Mucosa of descending colon (tissue), 3 donors: ENCODE data around the gene MFF. TPM values are rescaled to one million over a fixed set of nuclear protein-coding genes. Genes with fewer than 3 reads are reported as not detected.

ENCODE experiments used
- ATAC-seq: fragments of 200-7000 bp; cut with Tn5 transposase; one replicate; pipeline ENCODE4 v1.9.1; 2020; ENCODE audit warnings: mild to moderate bottlenecking, moderate library complexity
- DNase-seq, 3 donors: peaks; one replicate each; pipeline ENCODE4 v3.0.0-alpha.2; 2020
- H3K36me3 ChIP-seq: fragments of 200-600 bp; one replicate; pipeline ENCODE4 v1.8.0; 2021; ENCODE audit warnings: low read depth, mild to moderate bottlenecking
- H3K4me1 ChIP-seq: fragments of 200-600 bp; one replicate; pipeline ENCODE4 v1.8.0; 2021; ENCODE audit warnings: low read depth, mild to moderate bottlenecking
- H3K4me3 ChIP-seq: fragments of 200-600 bp; one replicate; pipeline ENCODE4 v1.8.0; 2021; ENCODE audit warnings: mild to moderate bottlenecking
- H3K9me3 ChIP-seq: fragments of 200-600 bp; one replicate; pipeline ENCODE4 v1.8.0; 2021; ENCODE audit warnings: mild to moderate bottlenecking
- intact Hi-C, 2 donors: fragments of 100-400 bp; cut with DNase I in 1 of 2; cut with micrococcal nuclease in 1 of 2; formaldehyde crosslinking; loops; one replicate each; pipeline versions ENCODE4 v1.11.0 to v1.11.1; 2022; cut with DNase I, micrococcal nuclease
- total RNA-seq, 3 donors: library from RNA; stranded (reverse); fragmentation: NEBNext Ultra II Directional in 2 of 3; extraction: Animal tissue kit (Norgen Biotek cat#: 25700) in 2 of 3; gene quantifications; one replicate each; pipeline versions ENCODE4 v1.2.1 to v1.2.4, GENCODE V29; 2021 to 2023
- TF ChIP-seq, protein P1 (sequence below): fragments of 200-600 bp; IDR thresholded peaks from one replicate; pipeline ENCODE4 v1.8.0; 2022; ENCODE audit warnings: antibody characterized with exemption, mild to moderate bottlenecking
- donor health status: DM: no; HTN: no; CAD: no; lungs with moderate emphysema.
- donor health status: DM: no; HTN: no; CAD: no.
- donor health status: DM: no; HTN: yes; CAD: no.

The MFF gene
- total RNA-seq, 3 donors from 2014 or later, result 73.3 to 80.2 (median 77.0) TPM

DNA sequence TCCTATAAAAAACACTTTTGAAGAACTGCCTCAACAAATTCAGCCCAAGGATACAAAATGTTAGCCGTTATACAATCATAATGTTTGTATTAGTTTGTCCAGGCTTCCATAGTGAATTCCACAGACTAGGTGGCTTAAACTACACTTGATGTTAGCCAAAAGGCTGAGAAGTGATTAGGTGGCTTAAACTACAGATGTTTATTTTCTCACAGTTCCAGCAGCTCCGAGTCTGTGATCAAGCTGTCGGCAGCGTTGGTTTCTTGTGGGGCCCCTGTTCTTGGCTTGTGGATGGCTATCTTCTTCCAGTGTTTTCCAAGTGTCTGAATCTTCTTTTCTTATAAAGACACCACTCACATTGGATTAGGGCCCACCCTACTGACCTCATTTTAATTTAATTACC is 31.5 kb upstream of the MFF start:
- no peak for DNase-seq
- H3K4me1 ChIP-seq, result no peaks in the 10 kb centered on the region
- no peaks in the 10 kb centered on the region for H3K9me3 ChIP-seq
- no peak for ATAC-seq
- TF ChIP-seq, protein P1, sequence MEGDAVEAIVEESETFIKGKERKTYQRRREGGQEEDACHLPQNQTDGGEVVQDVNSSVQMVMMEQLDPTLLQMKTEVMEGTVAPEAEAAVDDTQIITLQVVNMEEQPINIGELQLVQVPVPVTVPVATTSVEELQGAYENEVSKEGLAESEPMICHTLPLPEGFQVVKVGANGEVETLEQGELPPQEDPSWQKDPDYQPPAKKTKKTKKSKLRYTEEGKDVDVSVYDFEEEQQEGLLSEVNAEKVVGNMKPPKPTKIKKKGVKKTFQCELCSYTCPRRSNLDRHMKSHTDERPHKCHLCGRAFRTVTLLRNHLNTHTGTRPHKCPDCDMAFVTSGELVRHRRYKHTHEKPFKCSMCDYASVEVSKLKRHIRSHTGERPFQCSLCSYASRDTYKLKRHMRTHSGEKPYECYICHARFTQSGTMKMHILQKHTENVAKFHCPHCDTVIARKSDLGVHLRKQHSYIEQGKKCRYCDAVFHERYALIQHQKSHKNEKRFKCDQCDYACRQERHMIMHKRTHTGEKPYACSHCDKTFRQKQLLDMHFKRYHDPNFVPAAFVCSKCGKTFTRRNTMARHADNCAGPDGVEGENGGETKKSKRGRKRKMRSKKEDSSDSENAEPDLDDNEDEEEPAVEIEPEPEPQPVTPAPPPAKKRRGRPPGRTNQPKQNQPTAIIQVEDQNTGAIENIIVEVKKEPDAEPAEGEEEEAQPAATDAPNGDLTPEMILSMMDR, result no peak
- no peaks in the 10 kb centered on the region for H3K36me3 ChIP-seq
- no peak overlapping the region for H3K4me3 ChIP-seq
- intact Hi-C loops, result no loop called here

DNA sequence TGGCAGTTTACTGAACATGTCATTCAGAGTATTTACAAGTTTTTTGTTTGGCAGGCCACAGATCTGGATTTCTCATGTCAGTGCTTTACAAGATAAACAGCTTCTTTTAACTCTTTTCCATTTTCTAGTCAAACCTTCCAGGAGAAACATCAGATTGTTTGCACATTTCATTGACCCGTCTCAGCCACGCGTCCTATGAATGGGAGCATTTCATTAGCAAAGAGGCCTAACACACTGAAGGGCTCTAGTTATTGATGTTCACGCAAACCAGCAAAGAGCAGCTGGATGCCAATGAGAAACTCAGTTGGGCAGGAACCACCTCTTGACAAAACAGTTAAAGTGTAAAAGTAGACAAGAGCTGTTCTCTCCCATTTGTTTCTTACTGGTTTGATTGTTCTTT is 29.2 kb upstream of the MFF start:
- DNase-seq, result no peak
- no peak overlapping the region for H3K4me3 ChIP-seq
- no peaks in the 10 kb centered on the region for H3K4me1 ChIP-seq
- no peak for ATAC-seq
- TF ChIP-seq, protein P1, result no peak
- no peaks in the 10 kb centered on the region for H3K9me3 ChIP-seq
- intact Hi-C loops, result no loop called here
- H3K36me3 ChIP-seq, result no peaks in the 10 kb centered on the region

DNA sequence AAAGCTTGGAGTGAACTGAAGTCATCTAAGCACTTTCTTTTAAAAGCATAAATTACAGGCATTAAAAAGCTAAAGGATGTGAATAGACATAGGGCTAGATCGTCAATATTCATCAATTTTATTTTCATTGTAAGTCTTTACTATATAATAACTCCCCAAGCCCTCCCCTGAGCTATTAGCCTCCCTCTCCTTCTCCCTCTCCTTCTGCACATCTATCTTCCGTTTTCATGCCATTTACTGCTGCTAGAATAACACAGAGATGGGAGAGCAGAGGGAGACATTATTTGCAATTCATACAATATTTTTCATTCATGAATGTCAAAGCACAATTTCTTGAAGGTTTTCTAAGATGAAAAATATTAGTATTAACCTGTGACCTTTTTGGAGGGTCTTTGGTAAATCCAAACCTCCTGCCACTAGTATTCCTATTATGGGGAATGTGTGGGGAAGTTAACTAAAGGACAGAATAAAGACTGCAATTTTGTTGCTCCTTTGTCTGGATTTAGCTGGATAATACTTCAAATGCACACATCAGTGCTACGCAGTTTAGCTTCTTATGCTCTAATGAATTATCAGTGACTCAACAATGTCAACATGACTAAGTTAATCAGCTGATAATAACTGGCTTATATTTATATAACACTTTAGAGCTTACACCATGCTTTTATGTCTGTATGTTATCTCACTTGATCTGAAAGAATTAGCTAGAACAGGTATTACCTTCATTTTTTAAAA is 28.2 kb upstream of the MFF start:
- DNase-seq (no peak), ATAC-seq (no peak)
- no peaks in the 10 kb centered on the region for H3K4me1 ChIP-seq
- H3K36me3 ChIP-seq, result no peaks in the 10 kb centered on the region
- no peaks in the 10 kb centered on the region for H3K9me3 ChIP-seq
- no peak overlapping the region for H3K4me3 ChIP-seq
- intact Hi-C loops, result no loop called here
- TF ChIP-seq, protein P1, result no peak

DNA sequence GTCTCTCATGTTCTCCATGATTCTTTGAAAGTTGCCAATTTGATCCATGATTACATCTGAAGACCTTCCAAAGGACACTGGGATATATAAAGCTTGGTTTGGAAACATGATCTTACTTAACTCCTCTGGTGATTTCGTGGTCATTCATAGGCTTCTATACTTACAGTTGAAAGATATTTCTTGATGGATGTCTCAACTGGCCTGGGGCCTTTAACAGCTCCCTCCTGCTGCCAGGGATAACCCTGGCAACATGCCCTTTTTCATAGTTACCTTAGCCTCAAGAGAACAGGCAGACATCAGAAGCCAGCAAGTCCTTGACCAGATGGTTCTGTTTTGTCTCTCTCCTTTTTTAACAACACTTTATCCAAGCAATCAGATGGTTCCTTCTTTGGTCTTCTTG is 23.5 kb upstream of the MFF start:
- no peak for ATAC-seq
- TF ChIP-seq, protein P1, result no peak
- Histone ChIP-seq H3K4me3 (no peak overlapping the region), H3K4me1 (no peaks in the 10 kb centered on the region), H3K9me3 (no peaks in the 10 kb centered on the region), H3K36me3 (no peaks in the 10 kb centered on the region)
- intact Hi-C loops, result no loop called here
- DNase-seq, result no peak

DNA sequence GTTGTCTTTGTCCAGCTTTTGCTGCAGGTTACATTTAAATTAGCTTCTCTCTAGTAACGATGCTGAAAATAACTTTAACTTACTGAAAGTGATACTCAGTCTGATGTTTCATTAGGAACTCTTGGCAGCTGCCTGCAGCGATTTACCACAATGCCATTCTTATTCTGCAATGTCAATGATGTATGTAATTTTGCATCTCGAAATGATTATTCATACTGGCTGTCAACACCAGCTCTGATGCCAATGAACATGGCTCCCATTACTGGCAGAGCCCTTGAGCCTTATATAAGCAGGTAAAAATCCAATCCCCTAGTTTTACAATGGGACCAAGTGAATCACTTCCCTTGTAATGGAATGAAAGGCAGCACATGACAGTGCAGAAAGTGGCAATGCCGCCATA is 16.3 kb upstream of the MFF start:
- TF ChIP-seq, protein P1, result no peak
- Histone ChIP-seq H3K4me1 (no peaks in the 10 kb centered on the region), H3K9me3 (no peaks in the 10 kb centered on the region), H3K4me3 (no peak overlapping the region), H3K36me3 (no peaks in the 10 kb centered on the region)
- intact Hi-C loops, result no loop called here
- ATAC-seq, result no peak
- no peak for DNase-seq

DNA sequence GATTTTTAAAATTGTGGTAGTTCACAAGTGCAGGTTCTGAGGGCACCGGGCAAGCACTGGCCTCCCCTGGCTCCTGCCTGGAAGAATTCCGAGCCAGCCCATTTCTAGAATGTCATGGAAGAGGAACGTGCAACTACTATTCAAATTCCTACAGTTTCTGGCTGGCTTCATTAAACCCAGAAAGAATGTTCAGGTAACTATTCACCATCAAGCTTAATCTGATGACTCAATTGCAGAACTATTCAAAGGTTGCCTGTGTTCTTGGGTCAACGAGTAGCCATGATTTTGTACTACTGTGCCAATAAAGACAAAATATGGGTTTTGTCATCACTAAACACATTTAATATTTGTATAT is 14.3 kb upstream of the MFF start:
- DNase-seq (no peak), ATAC-seq (no peak)
- TF ChIP-seq, protein P1, result no peak
- Histone ChIP-seq H3K36me3 (no peaks in the 10 kb centered on the region), H3K9me3 (no peaks in the 10 kb centered on the region), H3K4me1 (no peaks in the 10 kb centered on the region), H3K4me3 (no peak overlapping the region)
- intact Hi-C loops, result no loop called here
